ENCODE results near the gene DLK1.

Gene DLK1

GRCh38 chr14:100786131-100786530 is 59.4 kb downstream of the DLK1 start:
- no peak for TF ChIP-seq CTCF (IDR thresholded peaks at IDR 0.05; ENCODE audit: low read depth, low read length)
- no peak overlapping the region for H3K4me3 ChIP-seq (ENCODE audit: low read depth, low read length)

- H3K4me3 ChIP-seq (ENCODE audit: low read depth, low read length): no peak overlapping the region
- TF ChIP-seq CTCF (IDR thresholded peaks at IDR 0.05; ENCODE audit: low read depth, low read length): no peak
Observed at GRCh38 chr14:100786576-100787219, 60.0 kb downstream of the DLK1 start.

- H3K4me3 ChIP-seq (ENCODE audit: low read depth, low read length): no peak overlapping the region
- no peak for TF ChIP-seq CTCF (IDR thresholded peaks at IDR 0.05; ENCODE audit: low read depth, low read length)
Observed at GRCh38 chr14:100787659-100788058, 61.0 kb downstream of the DLK1 start.

Data from WI38 (cell line).